ENCODE results near the gene ACOT8.

- TF ChIP-seq POLR2A (IDR thresholded peaks at IDR 0.05; ENCODE audit: low read length) (no peak), GATA1 (IDR thresholded peaks at IDR 0.05; ENCODE audit: low read depth, low read length) (no peak)
Measured at GRCh38 chr20:45826381-45827019, 30.7 kb downstream of the ACOT8 start.

Measured in erythroblast (primary cell).